CD4-positive, alpha-beta T cell (primary cell): Measurements from ENCODE around the gene SLC37A3. TPM values are rescaled to one million over a fixed set of nuclear protein-coding genes. Genes with fewer than 3 reads are reported as not detected.

Experiments
- ATAC-seq: fragments of 200-7000 bp; cut with Tn5 transposase; one replicate; pipeline ENCODE4 v1.10.0; 2022; ENCODE audit warnings: mild to moderate bottlenecking; ENCODE audit not compliant: poor library complexity
- CTCF ChIA-PET: fragments of 350-600 bp; sonication (Branson Sonifier 250); formaldehyde crosslinking; loops from one replicate; lab custom pipeline; 2021; ENCODE audit warnings: antibody characterized with exemption, inconsistent platforms; lab: Charles Lee
- POLR2A ChIA-PET: fragments of 350-600 bp; sonication (Branson Sonifier 250); formaldehyde crosslinking; loops from one replicate; lab custom pipeline; 2021; ENCODE audit warnings: antibody characterized with exemption, inconsistent platforms; lab: Charles Lee
- DNase-seq, 14 experiments: peaks; one replicate each; pipeline ENCODE4 v3.0.0-alpha.2; 2013 to 2020; ENCODE audit warnings: mixed read lengths in 2 of 14
- H3K27ac ChIP-seq, 2 donors: one replicate each; pipeline versions ENCODE4 v1.5.1 to v1.7.0; 2013; ENCODE audit warnings: low read length in 2 of 2, low read depth in 1 of 2, mild to moderate bottlenecking in 1 of 2
- H3K27me3 ChIP-seq, 2 experiments: 1 replicate in 1 of 2; 2 replicates in 1 of 2; pipeline versions ENCODE4 v1.6.1 to v1.7.0; 2013; ENCODE audit warnings: low read length in 2 of 2, control low read depth in 1 of 2, mild to moderate bottlenecking in 1 of 2, moderate library complexity in 1 of 2; ENCODE audit not compliant: insufficient read depth in 2 of 2, control insufficient read depth in 1 of 2
- H3K36me3 ChIP-seq: one replicate; pipeline ENCODE4 v1.6.1; 2013; ENCODE audit warnings: low read length, control low read depth; ENCODE audit not compliant: insufficient read depth
- H3K4me1 ChIP-seq: one replicate; pipeline ENCODE4 v1.6.1; 2013; ENCODE audit warnings: low read length, control low read depth; ENCODE audit not compliant: insufficient read depth
- H3K4me3 ChIP-seq: one replicate; pipeline ENCODE4 v1.5.1; 2013; ENCODE audit warnings: mild to moderate bottlenecking, low read length, moderate library complexity
- H3K9me3 ChIP-seq, 2 experiments: 1 replicate in 1 of 2; 2 replicates in 1 of 2; pipeline versions ENCODE4 v1.6.1 to v1.7.0; 2013; ENCODE audit warnings: low read length in 2 of 2, mild to moderate bottlenecking in 2 of 2, control low read depth in 1 of 2, moderate library complexity in 1 of 2; ENCODE audit not compliant: control insufficient read depth in 1 of 2, insufficient read depth in 1 of 2
- H3K27ac Mint-ChIP-seq: one replicate; pipeline ENCODE4 v1.8.0; 2020; ENCODE audit warnings: mixed read lengths
- H3K27me3 Mint-ChIP-seq: one replicate; pipeline ENCODE4 v1.8.0; 2021; ENCODE audit warnings: mixed read lengths
- H3K36me3 Mint-ChIP-seq: one replicate; pipeline ENCODE4 v1.8.0; 2021; ENCODE audit warnings: low read depth, mixed read lengths
- H3K4me1 Mint-ChIP-seq: one replicate; pipeline ENCODE4 v1.8.0; 2021; ENCODE audit warnings: low read depth, mixed read lengths
- H3K4me3 Mint-ChIP-seq: one replicate; pipeline ENCODE4 v1.8.0; 2020; ENCODE audit warnings: mild to moderate bottlenecking, mixed read lengths
- H3K9me3 Mint-ChIP-seq: one replicate; pipeline ENCODE4 v1.8.0; 2020; ENCODE audit warnings: mixed read lengths
- CTCF ChIP-seq: fragments of 200-600 bp; IDR thresholded peaks from one replicate; pipeline ENCODE4 v1.8.0; 2022; ENCODE audit warnings: antibody characterized with exemption, mild to moderate bottlenecking
- intact Hi-C, 2 experiments: fragments of 100-400 bp; cut with DNase I in 1 of 2; cut with micrococcal nuclease in 1 of 2; formaldehyde crosslinking; loops; one replicate each; pipeline versions ENCODE4 v1.15.1 to v1.9.0; 2023 to 2025; cut with DNase I, micrococcal nuclease
- total RNA-seq, 174 experiments: library from RNA in 2 of 174; stranded (reverse) in 2 of 174; gene quantifications; one replicate each; pipeline ENCODE4 v1.2.3 and lab custom pipeline; 2021 to 2026

Gene SLC37A3
- total RNA-seq, 2 experiments from 2014 or later = 23.5 to 25.6 TPM

DNA sequence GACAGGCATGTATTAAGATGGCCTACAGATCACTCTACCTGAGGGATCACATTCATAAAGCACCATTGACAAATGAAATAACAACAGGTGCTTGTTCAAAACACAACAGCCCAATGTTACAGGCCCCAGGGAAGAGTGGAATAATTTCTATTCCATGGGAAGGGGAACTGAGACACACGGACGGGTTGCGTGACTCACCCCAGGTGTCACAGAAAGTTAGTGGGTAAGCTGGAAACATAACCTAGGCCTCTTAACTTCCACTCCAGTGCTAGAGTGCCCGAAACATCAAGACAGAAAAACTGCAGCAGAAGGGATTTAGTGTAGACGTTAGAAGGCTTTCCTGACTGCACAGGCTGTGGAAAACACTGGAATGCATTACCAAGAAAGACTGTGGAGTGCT is 48.3 kb downstream of the SLC37A3 start:
- Histone ChIP-seq H3K9me3 (no peaks in the 10 kb centered on the region), H3K4me3 (no peak overlapping the region), H3K4me1 (no peaks in the 10 kb centered on the region), H3K36me3 (peaks cover 70% of the 10 kb centered on the region), H3K27ac (no peak overlapping the region), H3K27me3 (no peaks in the 10 kb centered on the region)
- intact Hi-C loops = no loop called here
- H3K4me1 Mint-ChIP-seq = no peaks in the 10 kb centered on the region
- no peak for TF ChIP-seq CTCF
- no peak for DNase-seq
- H3K9me3 Mint-ChIP-seq = no peaks in the 10 kb centered on the region
- ChIA-PET CTCF (no interaction called here), POLR2A (no interaction called here)
- H3K27me3 Mint-ChIP-seq = no peaks in the 10 kb centered on the region
- ATAC-seq = no peak
- H3K4me3 Mint-ChIP-seq = no peak overlapping the region
- H3K27ac Mint-ChIP-seq = no peak overlapping the region
- H3K36me3 Mint-ChIP-seq = peaks cover 86% of the 10 kb centered on the region

DNA sequence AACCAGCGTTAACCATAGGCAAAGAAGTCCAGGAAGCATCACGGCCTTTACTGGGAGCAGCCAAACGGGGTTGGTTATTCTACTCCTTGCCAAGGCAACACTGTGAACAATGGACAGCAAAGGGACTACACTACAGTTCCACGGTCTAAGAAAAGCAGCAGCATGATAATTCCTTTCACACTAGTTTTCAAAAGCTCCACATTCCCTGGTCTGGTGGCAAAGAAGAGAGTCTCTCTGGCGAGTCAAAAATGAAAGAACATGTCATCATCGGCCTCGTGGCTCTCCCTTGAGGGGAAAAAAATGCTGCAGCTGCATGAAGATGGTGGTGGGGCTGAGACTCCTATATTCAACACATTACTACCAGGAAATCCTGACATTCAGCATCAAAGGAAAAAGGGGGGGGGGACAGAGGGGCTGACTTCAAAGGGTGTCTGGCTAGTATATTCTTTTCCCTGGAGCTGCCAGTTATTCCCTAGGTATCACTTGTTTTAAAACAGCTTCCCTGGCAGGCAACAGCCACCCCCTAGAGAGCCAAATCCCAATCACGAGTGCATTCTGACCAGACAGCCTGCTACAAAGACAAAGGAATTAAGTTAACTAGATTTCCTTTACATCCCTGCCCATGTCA is 49.1 kb downstream of the SLC37A3 start:
- no peak for TF ChIP-seq CTCF
- Histone ChIP-seq H3K27me3 (no peaks in the 10 kb centered on the region), H3K27ac (no peak overlapping the region), H3K36me3 (peaks cover 76% of the 10 kb centered on the region), H3K4me3 (no peak overlapping the region), H3K4me1 (no peaks in the 10 kb centered on the region), H3K9me3 (no peaks in the 10 kb centered on the region)
- ChIA-PET CTCF (no interaction called here), POLR2A (no interaction called here)
- DNase-seq = no peak
- no peak overlapping the region for H3K27ac Mint-ChIP-seq
- intact Hi-C loops = no loop called here
- H3K27me3 Mint-ChIP-seq = no peaks in the 10 kb centered on the region
- ATAC-seq = no peak
- peaks cover 82% of the 10 kb centered on the region for H3K36me3 Mint-ChIP-seq
- H3K4me3 Mint-ChIP-seq = no peak overlapping the region
- no peaks in the 10 kb centered on the region for H3K9me3 Mint-ChIP-seq
- H3K4me1 Mint-ChIP-seq = no peaks in the 10 kb centered on the region

- Histone ChIP-seq H3K27me3 (no peaks in the 10 kb centered on the region), H3K27ac (no peak overlapping the region), H3K4me1 (no peaks in the 10 kb centered on the region), H3K9me3 (no peaks in the 10 kb centered on the region), H3K36me3 (peaks cover 73% of the 10 kb centered on the region), H3K4me3 (no peak overlapping the region)
- H3K27ac Mint-ChIP-seq = no peak overlapping the region
- DNase-seq = no peak
- H3K27me3 Mint-ChIP-seq = no peaks in the 10 kb centered on the region
- no peaks in the 10 kb centered on the region for H3K4me1 Mint-ChIP-seq
- no peak overlapping the region for H3K4me3 Mint-ChIP-seq
- no peaks in the 10 kb centered on the region for H3K9me3 Mint-ChIP-seq
- TF ChIP-seq CTCF = no peak
- ChIA-PET CTCF (no interaction called here), POLR2A (no interaction called here)
- intact Hi-C loops = no loop called here
- peaks cover 83% of the 10 kb centered on the region for H3K36me3 Mint-ChIP-seq
- no peak for ATAC-seq
Measured at GRCh38 chr7:140348161-140348849, 50.0 kb downstream of the SLC37A3 start.
